ENCODE results near the gene PYCARD.
A peak's percentile ranks its signal among the peaks of the same experiment; 100 is the strongest.
"Not testable (repeated sequence)": the region's sequence is repeated elsewhere in the genome, so short reads cannot be mapped to it uniquely, and the experiment has no call there.

PYCARD gene

GRCh38 chr16:31191697-31192428 is 10.7 kb downstream of the PYCARD start:
- DNase-seq (ENCODE audit: low read depth, low spot score): no peak

GRCh38 chr16:31190818-31191444 is 11.6 kb downstream of the PYCARD start:
- no peak for DNase-seq (ENCODE audit: low read depth, low spot score)

- DNase-seq (ENCODE audit: low read depth, low spot score): no peak
Observed at GRCh38 chr16:31190061-31190460, 12.5 kb downstream of the PYCARD start.

- DNase-seq (ENCODE audit: low read depth, low spot score): no peak
Observed at GRCh38 chr16:31189412-31189778, 13.2 kb downstream of the PYCARD start.

- no peak for DNase-seq (ENCODE audit: low read depth, low spot score)
Observed at GRCh38 chr16:31188450-31189411, 13.8 kb downstream of the PYCARD start.

- no peak for DNase-seq (ENCODE audit: low read depth, low spot score)
Observed at GRCh38 chr16:31187808-31188189, 14.8 kb downstream of the PYCARD start.

- no peak for DNase-seq (ENCODE audit: low read depth, low spot score)
Observed at GRCh38 chr16:31186930-31187807, 15.4 kb downstream of the PYCARD start.

GRCh38 chr16:31186176-31186575 is 16.4 kb downstream of the PYCARD start:
- no peak for DNase-seq (ENCODE audit: low read depth, low spot score)

GRCh38 chr16:31185339-31185738 is 17.2 kb downstream of the PYCARD start:
- no peak for DNase-seq (ENCODE audit: low read depth, low spot score)

- DNase-seq (ENCODE audit: low read depth, low spot score): no peak
Observed at GRCh38 chr16:31184888-31185287, 17.7 kb downstream of the PYCARD start.

GRCh38 chr16:31183432-31184428 is 18.8 kb downstream of the PYCARD start:
- DNase-seq (ENCODE audit: low read depth, low spot score): no peak

GRCh38 chr16:31182391-31182790 is 20.2 kb downstream of the PYCARD start:
- no peak for DNase-seq (ENCODE audit: low read depth, low spot score)

GRCh38 chr16:31181102-31181830 is 21.3 kb downstream of the PYCARD start:
- no peak for DNase-seq (ENCODE audit: low read depth, low spot score)

- peak; percentile 83 for DNase-seq (ENCODE audit: low read depth, low spot score)
Observed at GRCh38 chr16:31179747-31180459, 22.7 kb downstream of the PYCARD start, which contains the start of gene FUS. Gene FUS (plus strand): TSS chr16:31180139. CDS start chr16:31180215, 76 bp downstream.

GRCh38 chr16:31179219-31179746 is 23.3 kb downstream of the PYCARD start:
- DNase-seq (ENCODE audit: low read depth, low spot score): no peak

GRCh38 chr16:31177136-31177535 is 25.4 kb downstream of the PYCARD start:
- DNase-seq (ENCODE audit: low read depth, low spot score): no peak

GRCh38 chr16:31170048-31170447 is 32.5 kb downstream of the PYCARD start:
- DNase-seq (ENCODE audit: low read depth, low spot score): not testable (repeated sequence)

- DNase-seq (ENCODE audit: low read depth, low spot score): no peak
Observed at GRCh38 chr16:31168848-31169247, 33.7 kb downstream of the PYCARD start.

Data from smooth muscle cell of the brain vasculature (primary cell).